KOPT-K1 (cell line): ENCODE measurements around the gene BICD1.

ENCODE experiments used
- H3K27ac ChIP-seq: fragments of 200-600 bp; sonication (generic); 2 replicates; pipeline ENCODE4 v1.5.1; 2016; ENCODE audit warnings: antibody characterized with exemption, mild to moderate bottlenecking, low read depth, low read length; ENCODE audit not compliant: poor library complexity, severe bottlenecking
- H3K36me3 ChIP-seq: fragments of 200-600 bp; sonication (generic); 2 replicates; pipeline ENCODE4 v1.5.1; 2017; ENCODE audit warnings: antibody characterized with exemption, mild to moderate bottlenecking, low read length, moderate library complexity; ENCODE audit not compliant: insufficient read depth
- H3K9me3 ChIP-seq: fragments of 200-600 bp; sonication (generic); 2 replicates; pipeline ENCODE4 v1.5.1; 2017; ENCODE audit warnings: antibody characterized with exemption, low read length, mild to moderate bottlenecking; ENCODE audit not compliant: insufficient read depth, poor library complexity, severe bottlenecking

Gene BICD1

GRCh38 chr12:32253154-32253790 is 146.6 kb downstream of the BICD1 start:
- no peak overlapping the region for H3K27ac ChIP-seq
- H3K36me3 ChIP-seq: 0 out of 2 replicates have a peak, but pooled peaks cover 6% of the 10 kb centered on the region

GRCh38 chr12:32254260-32254956 is 147.8 kb downstream of the BICD1 start:
- Histone ChIP-seq H3K27ac (no peak overlapping the region), H3K36me3 (0 out of 2 replicates have a peak, but pooled peaks cover 6% of the 10 kb centered on the region), H3K9me3 (peaks cover 10% of the 10 kb centered on the region)

More at GRCh38 chr12:32253154-32253790, 146.6 kb downstream of the BICD1 start:
- peaks cover 16% of the 10 kb centered on the region for H3K9me3 ChIP-seq

- Histone ChIP-seq H3K27ac (no peak overlapping the region), H3K9me3 (peaks cover 10% of the 10 kb centered on the region), H3K36me3 (0 out of 2 replicates have a peak, but pooled peaks cover 6% of the 10 kb centered on the region)
These were observed 148.9 kb downstream of the BICD1 start for GRCh38 chr12:32255588-32255987.

GRCh38 chr12:32257695-32258496 is 151.2 kb downstream of the BICD1 start:
- H3K9me3 ChIP-seq: peaks cover 10% of the 10 kb centered on the region
- H3K36me3 ChIP-seq: 0 out of 2 replicates have a peak, but pooled peaks cover 6% of the 10 kb centered on the region

GRCh38 chr12:32260696-32261095 is 154.0 kb downstream of the BICD1 start:
- no peaks in the 10 kb centered on the region for H3K36me3 ChIP-seq
- no peak overlapping the region for H3K27ac ChIP-seq
- peaks cover 10% of the 10 kb centered on the region for H3K9me3 ChIP-seq

More at GRCh38 chr12:32257695-32258496, 151.2 kb downstream of the BICD1 start:
- no peak overlapping the region for H3K27ac ChIP-seq

GRCh38 chr12:32261638-32262037 is 155.0 kb downstream of the BICD1 start:
- Histone ChIP-seq H3K36me3 (no peaks in the 10 kb centered on the region), H3K9me3 (peaks cover 10% of the 10 kb centered on the region), H3K27ac (no peak overlapping the region)

GRCh38 chr12:32264961-32265360 is 158.3 kb downstream of the BICD1 start:
- Histone ChIP-seq H3K27ac (peak overlapping the region; percentile 38), H3K9me3 (no peaks in the 10 kb centered on the region), H3K36me3 (no peaks in the 10 kb centered on the region)

- H3K27ac ChIP-seq: peak overlapping the region; percentile 38
- no peaks in the 10 kb centered on the region for H3K36me3 ChIP-seq
These were observed 158.8 kb downstream of the BICD1 start for GRCh38 chr12:32265456-32265855.

GRCh38 chr12:32265951-32266350 is 159.3 kb downstream of the BICD1 start:
- Histone ChIP-seq H3K27ac (no peak overlapping the region), H3K36me3 (no peaks in the 10 kb centered on the region), H3K9me3 (no peaks in the 10 kb centered on the region)

More at GRCh38 chr12:32265456-32265855, 158.8 kb downstream of the BICD1 start:
- no peaks in the 10 kb centered on the region for H3K9me3 ChIP-seq

- Histone ChIP-seq H3K36me3 (no peaks in the 10 kb centered on the region), H3K27ac (no peak overlapping the region), H3K9me3 (no peaks in the 10 kb centered on the region)
These were observed 160.1 kb downstream of the BICD1 start for GRCh38 chr12:32266756-32267155.

- no peaks in the 10 kb centered on the region for H3K36me3 ChIP-seq
- H3K27ac ChIP-seq: no peak overlapping the region
These were observed 164.4 kb downstream of the BICD1 start for GRCh38 chr12:32270818-32271710.

GRCh38 chr12:32272465-32272864 is 165.8 kb downstream of the BICD1 start:
- H3K36me3 ChIP-seq: no peaks in the 10 kb centered on the region
- H3K27ac ChIP-seq: no peak overlapping the region
- H3K9me3 ChIP-seq: no peaks in the 10 kb centered on the region

More at GRCh38 chr12:32270818-32271710, 164.4 kb downstream of the BICD1 start:
- no peaks in the 10 kb centered on the region for H3K9me3 ChIP-seq

- Histone ChIP-seq H3K9me3 (no peaks in the 10 kb centered on the region), H3K36me3 (no peaks in the 10 kb centered on the region), H3K27ac (peak overlapping the region; percentile 52)
These were observed 166.4 kb downstream of the BICD1 start for GRCh38 chr12:32273063-32273522.

- no peaks in the 10 kb centered on the region for H3K9me3 ChIP-seq
- no peaks in the 10 kb centered on the region for H3K36me3 ChIP-seq
- H3K27ac ChIP-seq: peak overlapping the region; percentile 52
These were observed 167.1 kb downstream of the BICD1 start for GRCh38 chr12:32273712-32274111.
